KBM-7 (cell line): ENCODE data around the gene CAMKK2.
"Not testable (repeated sequence)": the region's sequence is repeated elsewhere in the genome, so short reads cannot be mapped to it uniquely, and the experiment has no call there.

Experiments
- DNase-seq: peaks from one replicate; pipeline ENCODE4 v3.0.0-alpha.2; 2015
- in situ Hi-C: fragments of 300-500 bp; cut with MboI; formaldehyde crosslinking; loops from 2 replicates; pipeline ENCODE4 v1.14.3; 2020; ENCODE audit warnings: low sequenced_read_pairs, low pct_unique_long_range_greater_than_20kb, mixed read lengths

The CAMKK2 gene

GRCh38 chr12:121296618-121297434, at the start of gene CAMKK2:
Gene CAMKK2, minus strand, starts transcription at chr12:121296709. Its CDS starts 22,183 bp downstream, at chr12:121274526.
- peak; percentile 85 for DNase-seq
- in situ Hi-C loops: no loop called here

- DNase-seq: no peak
- in situ Hi-C loops: no loop called here
These were observed 48.8 kb upstream of the CAMKK2 start for GRCh38 chr12:121345151-121345815.

GRCh38 chr12:121344506-121344905, 48.0 kb upstream of the CAMKK2 start:
- DNase-seq: no peak
- in situ Hi-C loops: no loop called here

GRCh38 chr12:121337416-121337815, 40.9 kb upstream of the CAMKK2 start:
- in situ Hi-C loops: no loop called here
- no peak for DNase-seq

- peak; percentile 76 for DNase-seq
These were observed 38.2 kb upstream of the CAMKK2 start for GRCh38 chr12:121334513-121335343.

GRCh38 chr12:121333747-121334146, 37.2 kb upstream of the CAMKK2 start:
- in situ Hi-C loops: no loop called here
- DNase-seq: no peak

More at GRCh38 chr12:121334513-121335343, 38.2 kb upstream of the CAMKK2 start:
- in situ Hi-C loops: no loop called here

- in situ Hi-C loops: no loop called here
- DNase-seq: no peak
These were observed 34.7 kb upstream of the CAMKK2 start for GRCh38 chr12:121331248-121331647.

GRCh38 chr12:121330692-121331091, 34.2 kb upstream of the CAMKK2 start:
- in situ Hi-C loops: no loop called here
- no peak for DNase-seq

GRCh38 chr12:121330195-121330594, 33.7 kb upstream of the CAMKK2 start:
- in situ Hi-C loops: no loop called here

GRCh38 chr12:121328620-121329019, 32.1 kb upstream of the CAMKK2 start:
- in situ Hi-C loops: no loop called here
- no peak for DNase-seq

More at GRCh38 chr12:121330195-121330594, 33.7 kb upstream of the CAMKK2 start:
- no peak for DNase-seq

- in situ Hi-C loops: no loop called here
These were observed 30.6 kb upstream of the CAMKK2 start for GRCh38 chr12:121326996-121327674.

GRCh38 chr12:121325922-121326396, 29.4 kb upstream of the CAMKK2 start:
- DNase-seq: peak; percentile 82
- in situ Hi-C loops: no loop called here

More at GRCh38 chr12:121326996-121327674, 30.6 kb upstream of the CAMKK2 start:
- DNase-seq: no peak

GRCh38 chr12:121323908-121324307, 27.4 kb upstream of the CAMKK2 start:
- in situ Hi-C loops: no loop called here
- no peak for DNase-seq

- in situ Hi-C loops: no loop called here
- no peak for DNase-seq
These were observed 21.6 kb upstream of the CAMKK2 start for GRCh38 chr12:121318121-121318520.

- in situ Hi-C loops: no loop called here
- DNase-seq: peak; percentile 46
These were observed 17.9 kb upstream of the CAMKK2 start for GRCh38 chr12:121314431-121314830.

GRCh38 chr12:121310231-121310630, 13.7 kb upstream of the CAMKK2 start:
- in situ Hi-C loops, DNase-seq: not testable (repeated sequence)

GRCh38 chr12:121307397-121307796, 10.9 kb upstream of the CAMKK2 start:
- in situ Hi-C loops, DNase-seq: not testable (repeated sequence)

GRCh38 chr12:121304306-121304705, 7.8 kb upstream of the CAMKK2 start:
- in situ Hi-C loops: no loop called here
- DNase-seq: no peak

- in situ Hi-C loops: no loop called here
- DNase-seq: no peak
These were observed 5.4 kb upstream of the CAMKK2 start for GRCh38 chr12:121301876-121302275.
